HepG2 (cell line): ENCODE data around the gene C1QTNF1. TPM values are rescaled to one million over a fixed set of nuclear protein-coding genes. Genes with fewer than 3 reads are reported as not detected.

ENCODE experiments used
- ATAC-seq: fragments of 200-7000 bp; cut with Tn5 transposase; 3 replicates; pipeline ENCODE4 v1.9.1; 2020; ENCODE audit warnings: mild to moderate bottlenecking, moderate library complexity
- BruUV-seq: library from RNA; stranded (reverse); fragments of 400-500 nt; replicated peaks from 2 replicates; lab custom pipeline; 2021; lab: Mats Ljungman, UMichigan
- CTCF ChIA-PET: fragments of 300-600 bp; formaldehyde crosslinking; extraction: SDS; loops from one replicate; lab custom pipeline; 2021; ENCODE audit warnings: low total read pairs, inconsistent platforms, low intra/inter-chr PET ratio; lab: Yijun Ruan, JAX
- POLR2A ChIA-PET: fragments of 350-600 bp; sonication (Branson Sonifier 250); formaldehyde crosslinking; loops from one replicate; lab custom pipeline; 2020; ENCODE audit warnings: antibody characterized with exemption, inconsistent platforms; lab: Yijun Ruan, JAX
- DNase-seq: peaks from one replicate; pipeline ENCODE4 v3.0.0-alpha.2; 2015; ENCODE audit warnings: low spot score
- FAIRE-seq: peaks from 3 replicates; lab custom pipeline; 2011; peaks lifted over from hg19 to GRCh38; lab: Jason Lieb, UNC
- H2AFZ ChIP-seq: one replicate; pipeline ENCODE4 v1.6.1; 2011; ENCODE audit warnings: low read length, inconsistent platforms
- H3K27ac ChIP-seq: fragments of 300-600 bp; 3 replicates; pipeline ENCODE4 v1.8.0; 2011; ENCODE audit warnings: mixed run types, mild to moderate bottlenecking, mixed read lengths, low read length, inconsistent platforms; ENCODE audit not compliant: insufficient read depth; ENCODE audit errors: extremely low read length
- H3K27me3 ChIP-seq, 2 experiments: fragments of 200-600 bp in 1 of 2; 2 replicates in 1 of 2; 3 replicates in 1 of 2; pipeline versions ENCODE4 v1.6.0 to v1.8.0; 2011; ENCODE audit warnings: low read length in 2 of 2, mild to moderate bottlenecking in 2 of 2, moderate library complexity in 2 of 2, inconsistent platforms in 1 of 2; ENCODE audit not compliant: insufficient read depth in 2 of 2, control insufficient read depth in 1 of 2
- H3K36me3 ChIP-seq, 2 experiments: fragments of 200-600 bp in 1 of 2; replicated peaks in 1 of 2; 2 replicates in 1 of 2; 3 replicates in 1 of 2; pipeline versions ENCODE4 v1.5.1 to v1.8.0; 2011; ENCODE audit warnings: low read length in 2 of 2, inconsistent platforms in 1 of 2; ENCODE audit not compliant: insufficient read depth in 2 of 2, control insufficient read depth in 1 of 2
- H3K4me1 ChIP-seq: 2 replicates; pipeline ENCODE4 v1.5.1; 2012; ENCODE audit warnings: low read length, inconsistent platforms; ENCODE audit not compliant: insufficient read depth
- H3K4me2 ChIP-seq: 2 replicates; pipeline ENCODE4 v1.6.0; 2011; ENCODE audit warnings: low read depth, low read length, inconsistent platforms
- H3K4me3 ChIP-seq, 3 experiments: fragments of 200-600 bp in 1 of 3; sonication (generic), shearing (Covaris generic) in 1 of 3; replicated peaks in 1 of 3; 2 replicates each; pipeline ENCODE4 v1.5.1; 2011 to 2016; ENCODE audit warnings: low read length in 3 of 3, inconsistent platforms in 2 of 3, low read depth in 2 of 3, mild to moderate bottlenecking in 2 of 3, control low read depth in 1 of 3, mixed read lengths in 1 of 3; ENCODE audit not compliant: insufficient read depth in 1 of 3
- H3K79me2 ChIP-seq: one replicate; pipeline ENCODE4 v1.6.1; 2011; ENCODE audit warnings: low read length, inconsistent platforms; ENCODE audit not compliant: insufficient read depth
- H3K9ac ChIP-seq: 2 replicates; pipeline ENCODE4 v1.6.0; 2011; ENCODE audit warnings: mild to moderate bottlenecking, low read depth, low read length, inconsistent platforms; ENCODE audit not compliant: insufficient read depth
- H3K9me3 ChIP-seq: 2 replicates; pipeline ENCODE4 v1.5.1; 2012; ENCODE audit warnings: mild to moderate bottlenecking, low read length
- H4K20me1 ChIP-seq: 2 replicates; pipeline ENCODE4 v1.6.0; 2011; ENCODE audit warnings: inconsistent platforms, mild to moderate bottlenecking, low read length, moderate library complexity; ENCODE audit not compliant: insufficient read depth
- ARID5B ChIP-seq: IDR thresholded peaks from 2 replicates; pipeline ENCODE4 v1.4.0; 2020; ENCODE audit warnings: mild to moderate bottlenecking, missing genetic modification reagents
- CC2D1A ChIP-seq: sonication (generic); formaldehyde crosslinking; IDR thresholded peaks from 2 replicates; pipeline ENCODE4 v1.8.1; 2023; ENCODE audit warnings: mild to moderate bottlenecking, missing genetic modification reagents
- CENPT ChIP-seq: sonication (generic); formaldehyde crosslinking; IDR thresholded peaks from 2 replicates; pipeline ENCODE4 v1.8.0; 2022; ENCODE audit warnings: low read depth, mild to moderate bottlenecking, moderate library complexity, missing genetic modification reagents
- GATAD2A ChIP-seq: IDR thresholded peaks from 2 replicates; pipeline ENCODE4 v1.6.1; 2016
- GLI4 ChIP-seq: sonication (generic); formaldehyde crosslinking; IDR thresholded peaks from 2 replicates; pipeline ENCODE4 v1.5.1; 2020; ENCODE audit warnings: missing genetic modification reagents, mild to moderate bottlenecking, moderate library complexity, borderline replicate concordance
- GTF2F1 ChIP-seq: fragments of 150-350 bp; IDR thresholded peaks from 2 replicates; pipeline ENCODE4 v1.6.1; 2014; ENCODE audit warnings: low read length
- HMG20A ChIP-seq: IDR thresholded peaks from 2 replicates; pipeline ENCODE4 v1.6.1; 2016; ENCODE audit warnings: borderline replicate concordance
- IRF2 ChIP-seq: IDR thresholded peaks from 2 replicates; pipeline ENCODE4 v1.6.1; 2018; ENCODE audit warnings: missing genetic modification reagents, missing compliant biosample characterization
- IRX3 ChIP-seq: sonication (generic); formaldehyde crosslinking; IDR thresholded peaks from 2 replicates; pipeline ENCODE4 v1.8.1; 2023; ENCODE audit warnings: mild to moderate bottlenecking, low read depth, missing genetic modification reagents, borderline replicate concordance
- STAG1 ChIP-seq: sonication (generic); formaldehyde crosslinking; IDR thresholded peaks from 2 replicates; pipeline ENCODE4 v1.4.0; 2020; ENCODE audit warnings: missing genetic modification reagents
- THAP8 ChIP-seq: sonication (generic); formaldehyde crosslinking; IDR thresholded peaks from 2 replicates; pipeline ENCODE4 v1.5.1; 2020; ENCODE audit warnings: missing genetic modification reagents, mild to moderate bottlenecking, borderline replicate concordance
- ZNF20 ChIP-seq: sonication (generic); formaldehyde crosslinking; IDR thresholded peaks from 2 replicates; pipeline ENCODE4 v1.4.0; 2020; ENCODE audit warnings: mild to moderate bottlenecking, moderate library complexity, missing genetic modification reagents
- ZNF253 ChIP-seq: sonication (generic); formaldehyde crosslinking; IDR thresholded peaks from 2 replicates; pipeline ENCODE4 v1.8.0; 2022; ENCODE audit warnings: mild to moderate bottlenecking, missing genetic modification reagents, borderline replicate concordance
- ZNF501 ChIP-seq: sonication (generic); formaldehyde crosslinking; IDR thresholded peaks from 2 replicates; pipeline ENCODE4 v1.5.1; 2020; ENCODE audit warnings: mild to moderate bottlenecking, moderate library complexity, missing genetic modification reagents
- ZNF597 ChIP-seq: sonication (generic); formaldehyde crosslinking; IDR thresholded peaks from 2 replicates; pipeline ENCODE4 v1.5.0; 2020; ENCODE audit warnings: missing genetic modification reagents
- ZNF709 ChIP-seq: sonication (generic); formaldehyde crosslinking; IDR thresholded peaks from 2 replicates; pipeline ENCODE4 v1.5.0; 2020; ENCODE audit warnings: mild to moderate bottlenecking, missing genetic modification reagents
- ZNF883 ChIP-seq: sonication (generic); formaldehyde crosslinking; IDR thresholded peaks from 2 replicates; pipeline ENCODE4 v1.5.1; 2020; ENCODE audit warnings: mild to moderate bottlenecking, missing genetic modification reagents; ENCODE audit errors: not compliant biosample characterization
- ZSCAN9 ChIP-seq: IDR thresholded peaks from 2 replicates; pipeline ENCODE4 v1.6.1; 2016; ENCODE audit warnings: borderline replicate concordance
- WGBS: methylation state at CpG from one replicate; pipeline ENCODE4 v1.1.6; 2017; ENCODE audit warnings: low lambda C conversion rate; 5-methylcytosine and 5-hydroxymethylcytosine counted together
- in situ Hi-C: cut with HindIII; loops from 2 replicates; pipeline ENCODE4 v1.10.0; 2017; ENCODE audit warnings: low pct_unique_long_range_greater_than_20kb; ENCODE audit not compliant: extremely low pct_ligation_motif_present
- intact Hi-C: fragments of 100-400 bp; cut with micrococcal nuclease; formaldehyde crosslinking; loops from one replicate; pipeline ENCODE4 v1.10.0; 2022; ENCODE audit not compliant: unreplicated experiment
- polyA plus RNA-seq, 8 experiments: library from polyadenylated mRNA; depleted of rRNA in 3 of 8; stranded (reverse) in 7 of 8; unstranded in 1 of 8; fragments of >200 nt; fragmentation: Illumina TruSeq in 4 of 8; extraction: Trizol in 4 of 8; gene quantifications; 2 replicates each; pipeline versions ENCODE4 v1.2.1 to v1.2.3, GENCODE V29; 2011 to 2016; ENCODE audit warnings: low read depth in 4 of 8, missing spikeins in 1 of 8, mixed read lengths in 1 of 8; ENCODE audit not compliant: insufficient read depth in 1 of 8
- total RNA-seq, 5 experiments: library from RNA; depleted of rRNA; stranded (reverse); fragments of >200 nt; fragmentation: Illumina TruSeq; extraction: Trizol; gene quantifications; 2 replicates each; pipeline ENCODE4 v1.2.3, GENCODE V29; 2016; ENCODE audit warnings: low read depth in 1 of 5

C1QTNF1 gene
- total and polyA plus RNA-seq, 2 of the 13 experiments (the other 11 are each of a cell fraction or from before 2014, with no cell fraction given) = 0.18 to 0.86 TPM

GRCh38 chr17:78986048-78986648 lies 37.8 kb upstream of the C1QTNF1 start:
- peak overlapping the region; percentile 50; the same call in 1 of the 2 replicates for H3K9ac ChIP-seq
- BruUV-seq = no TSS peak
- H3K4me1 ChIP-seq = peaks cover 32% of the 10 kb centered on the region
- H3K4me2 ChIP-seq = peak overlapping the region; percentile 77
- ChIA-PET POLR2A (interaction anchor here (1.1 to 1.9 kb wide), 2 partner anchors 24 to 41 kb away, joined by 4 to 11 read pairs; partner anchors contain the start of gene CANT1), CTCF (interaction anchor here (1.4 kb wide), 1 partner anchor 56 kb away, joined by 5 read pairs; no protein-coding TSS in a partner anchor)
- peak; percentile 82 for ATAC-seq
- in situ Hi-C loops = no loop called here
- H3K27ac ChIP-seq = peak overlapping the region; percentile 19
- intact Hi-C loops = loop anchor here (5.0 kb wide), 1 partner anchor 41 kb away; no protein-coding TSS in a partner anchor
- DNase-seq = peak; percentile 43
- H3K36me3 ChIP-seq = peaks cover 0 to 4% of the 10 kb centered on the region in 2 experiments; a peak in 2 of 5 replicates
- FAIRE-seq = peak; percentile 82
- peak overlapping the region; percentile 24 for H2AFZ ChIP-seq
- WGBS = 31% methylated on average over 6 of the region's 6 CpGs
- no peaks in the 10 kb centered on the region for H3K9me3 ChIP-seq
- H3K79me2 ChIP-seq = no peaks in the 10 kb centered on the region
- peak overlapping the region; percentile 46 to 61 (median 57) for H3K4me3 ChIP-seq
- no peaks in the 10 kb centered on the region for H3K27me3 ChIP-seq
- H4K20me1 ChIP-seq = no peaks in the 10 kb centered on the region
- peak; percentile 49 for TF ChIP-seq GATAD2A (CRISPR knock-in tag)
- TF ChIP-seq ZNF501 (CRISPR knock-in tag) = no peak
- TF ChIP-seq ZNF597 (CRISPR knock-in tag) = no peak
- no peak for TF ChIP-seq CENPT (CRISPR knock-in tag)
- no peak for TF ChIP-seq ZNF253 (CRISPR knock-in tag)
- TF ChIP-seq IRF2 (CRISPR knock-in tag) = no peak
- peak; percentile 65 for TF ChIP-seq STAG1 (CRISPR knock-in tag)
- no peak for TF ChIP-seq ZNF883 (CRISPR knock-in tag)
- no peak for TF ChIP-seq THAP8 (CRISPR knock-in tag)
- no peak for TF ChIP-seq ARID5B (CRISPR knock-in tag)
- TF ChIP-seq ZSCAN9 (CRISPR knock-in tag) = peak; percentile 12; the same call in 1 of the 2 replicates
- 0 out of 2 replicates have a peak, but pooled peaks have one; percentile 25 for TF ChIP-seq ZNF709 (CRISPR knock-in tag)
- no peak for TF ChIP-seq GTF2F1
- TF ChIP-seq IRX3 (CRISPR knock-in tag) = no peak
- no peak for TF ChIP-seq CC2D1A (CRISPR knock-in tag)
- 0 out of 2 replicates have a peak, but pooled peaks have one; percentile 22 for TF ChIP-seq HMG20A (CRISPR knock-in tag)
- no peak for TF ChIP-seq ZNF20 (CRISPR knock-in tag)
- TF ChIP-seq GLI4 = no peak
